NB4 (cell line): Measurements from ENCODE around the gene ITPR3.
A peak's percentile ranks its signal among the peaks of the same experiment; 100 is the strongest.
"Not testable (repeated sequence)": the region's sequence is repeated elsewhere in the genome, so short reads cannot be mapped to it uniquely, and the experiment has no call there.

ENCODE experiments used
- DNase-seq: peaks from one replicate; pipeline ENCODE4 v3.0.0; 2010; ENCODE audit warnings: low read depth
- H3K4me3 ChIP-seq: one replicate; pipeline ENCODE4 v1.5.1; 2011; ENCODE audit warnings: mild to moderate bottlenecking, low read depth, low read length, moderate library complexity
- CTCF ChIP-seq: IDR thresholded peaks from one replicate; pipeline ENCODE4 v1.5.1; 2012; ENCODE audit warnings: low read depth, low read length
- MYC ChIP-seq: IDR thresholded peaks from 2 replicates; pipeline ENCODE4 v1.6.1; 2011; ENCODE audit warnings: low read depth, low read length
- POLR2A ChIP-seq: IDR thresholded peaks from 2 replicates; pipeline ENCODE4 v1.6.1; 2011; ENCODE audit warnings: mild to moderate bottlenecking; ENCODE audit not compliant: insufficient read length; ENCODE audit errors: extremely low read depth
- TF ChIP-seq, protein P1 (sequence below): IDR thresholded peaks from 2 replicates; pipeline ENCODE4 v1.6.1; 2011; ENCODE audit warnings: low read depth, low read length

Gene ITPR3

GRCh38 chr6:33592280-33592594 lies 28.9 kb upstream of the ITPR3 start:
- TF ChIP-seq POLR2A (no peak), MYC (no peak), CTCF (no peak)
- TF ChIP-seq, protein P1, sequence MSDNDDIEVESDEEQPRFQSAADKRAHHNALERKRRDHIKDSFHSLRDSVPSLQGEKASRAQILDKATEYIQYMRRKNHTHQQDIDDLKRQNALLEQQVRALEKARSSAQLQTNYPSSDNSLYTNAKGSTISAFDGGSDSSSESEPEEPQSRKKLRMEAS = no peak
- DNase-seq = no peak
- H3K4me3 ChIP-seq = no peak overlapping the region

- H3K4me3 ChIP-seq = no peak overlapping the region
- no peak for DNase-seq
- no peak for TF ChIP-seq MYC
- no peak for TF ChIP-seq CTCF
- TF ChIP-seq, protein P1 = no peak
- no peak for TF ChIP-seq POLR2A
These were observed 28.3 kb upstream of the ITPR3 start for GRCh38 chr6:33592595-33593413.

DNA sequence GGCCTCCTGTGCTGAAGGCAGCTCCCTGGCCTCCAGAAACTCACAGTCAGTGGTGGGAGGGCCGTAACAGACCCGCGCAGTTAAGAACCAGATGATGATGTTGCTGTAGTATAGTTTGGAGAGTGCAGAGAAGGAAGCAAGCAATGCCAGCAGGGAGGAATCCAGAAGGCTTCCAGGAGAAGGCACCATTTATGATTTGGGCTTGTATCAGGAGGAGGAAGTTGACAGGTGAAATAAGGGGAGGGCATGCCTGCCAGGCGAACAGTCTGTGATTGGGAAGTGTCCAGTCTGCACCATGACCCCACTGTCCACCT lies 27.8 kb upstream of the ITPR3 start:
- no peak overlapping the region for H3K4me3 ChIP-seq
- TF ChIP-seq POLR2A = no peak
- TF ChIP-seq, protein P1 = no peak
- no peak for TF ChIP-seq CTCF
- no peak for TF ChIP-seq MYC
- no peak for DNase-seq

- H3K4me3 ChIP-seq = no peak overlapping the region
- no peak for DNase-seq
- no peak for TF ChIP-seq CTCF
- TF ChIP-seq, protein P1 = no peak
- no peak for TF ChIP-seq POLR2A
- TF ChIP-seq MYC = no peak
These were observed 25.9 kb upstream of the ITPR3 start for GRCh38 chr6:33595001-33595846.

- not testable (repeated sequence) for H3K4me3 ChIP-seq
- peak; percentile 48 for DNase-seq
These were observed 24.2 kb upstream of the ITPR3 start for GRCh38 chr6:33596894-33597293.

- no peak overlapping the region for H3K4me3 ChIP-seq
- no peak for DNase-seq
- TF ChIP-seq MYC (no peak), POLR2A (no peak), CTCF (no peak)
- TF ChIP-seq, protein P1 = no peak
These were observed 23.4 kb upstream of the ITPR3 start for GRCh38 chr6:33597551-33598322.
